Colonic mucosa (tissue), 4 donors: ENCODE results near the gene MYL5. TPM values are rescaled to one million over a fixed set of nuclear protein-coding genes. Genes with fewer than 3 reads are reported as not detected.
"Not testable (repeated sequence)": the region's sequence is repeated elsewhere in the genome, so short reads cannot be mapped to it uniquely, and the experiment has no call there.

Source experiments
- DNase-seq: peaks from one replicate; pipeline ENCODE4 v3.0.0-alpha.2; 2020
- H3K27ac ChIP-seq: fragments of 200-600 bp; one replicate; pipeline ENCODE4 v1.8.0; 2021
- H3K27me3 ChIP-seq: fragments of 200-600 bp; one replicate; pipeline ENCODE4 v1.8.0; 2021
- H3K36me3 ChIP-seq: fragments of 200-600 bp; one replicate; pipeline ENCODE4 v1.8.0; 2021
- H3K4me1 ChIP-seq: fragments of 200-600 bp; one replicate; pipeline ENCODE4 v1.8.0; 2021; ENCODE audit warnings: mild to moderate bottlenecking
- H3K4me3 ChIP-seq: fragments of 200-600 bp; one replicate; pipeline ENCODE4 v1.8.0; 2021
- H3K9ac ChIP-seq, 2 donors: one replicate each; pipeline ENCODE4 v1.7.0; 2013; ENCODE audit warnings: control low read depth in 2 of 2, low read depth in 2 of 2, low read length in 2 of 2
- H3K9me3 ChIP-seq: fragments of 200-600 bp; one replicate; pipeline ENCODE4 v1.8.0; 2021
- CTCF ChIP-seq: fragments of 200-600 bp; IDR thresholded peaks from one replicate; pipeline ENCODE4 v1.8.0; 2022; ENCODE audit warnings: antibody characterized with exemption, mild to moderate bottlenecking
- intact Hi-C: fragments of 100-400 bp; cut with DNase I; formaldehyde crosslinking; loops from one replicate; pipeline ENCODE4 v1.14.1; 2022
- total RNA-seq, 2 donors: library from RNA; stranded (reverse); fragmentation: NEBNext Ultra II Directional in 1 of 2; extraction: Animal tissue kit (Norgen Biotek cat#: 25700) in 1 of 2; gene quantifications; one replicate each; pipeline ENCODE4 v1.2.1, GENCODE V29; 2021
- donor health status: healthy.
- donor health status: DM: no; HTN: no; CAD: no.
- donor health status: DM: no; HTN: no; CAD: no.

Gene MYL5
- total RNA-seq, 2 donors from 2014 or later: 17.3 to 53.6 TPM

DNA sequence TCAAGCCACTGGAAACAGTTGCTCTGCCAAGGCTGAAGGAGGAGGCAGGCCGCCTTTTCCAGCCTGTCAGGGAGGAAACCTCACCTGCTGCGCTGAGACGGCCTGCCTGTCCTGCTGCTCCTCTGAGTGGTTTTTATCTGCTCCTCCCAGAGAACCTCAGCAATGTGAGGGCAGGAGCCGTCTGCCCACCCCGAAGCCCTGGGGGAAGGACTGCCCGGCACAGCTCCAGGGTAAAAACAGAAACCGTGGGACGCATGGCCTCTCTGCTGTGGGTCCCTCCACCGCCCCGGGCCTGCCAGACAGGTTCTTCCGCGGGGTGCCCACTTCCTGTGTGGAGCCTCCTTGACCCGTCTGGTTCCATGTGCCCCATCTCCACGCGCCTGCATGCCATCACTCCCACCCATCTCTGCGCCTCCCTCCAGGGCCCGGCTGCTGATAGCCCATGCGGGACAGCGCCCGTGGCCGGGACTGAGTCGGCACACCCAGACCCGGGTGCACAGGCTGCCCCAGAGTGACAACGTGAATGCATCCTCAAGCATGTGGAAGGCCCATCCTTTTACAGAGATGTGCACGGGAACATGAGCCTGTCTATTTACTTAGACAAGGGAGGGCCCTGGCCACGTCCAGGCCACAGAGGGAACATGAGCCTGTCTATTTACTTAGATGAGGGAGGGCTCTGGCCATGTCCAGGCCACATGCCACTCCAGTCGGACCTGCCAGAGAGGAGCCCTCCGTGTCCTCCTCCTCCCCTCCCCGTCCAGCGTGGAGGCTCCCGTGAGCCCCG lies 18.6 kb downstream of the MYL5 start:
- no peak for DNase-seq
- Histone ChIP-seq H3K27me3 (no peaks in the 10 kb centered on the region), H3K9ac (no peak overlapping the region), H3K27ac (no peak overlapping the region), H3K4me1 (peaks cover 8% of the 10 kb centered on the region), H3K4me3 (no peak overlapping the region), H3K9me3 (no peaks in the 10 kb centered on the region), H3K36me3 (no peaks in the 10 kb centered on the region)
- intact Hi-C loops: no loop called here
- no peak for TF ChIP-seq CTCF

DNA sequence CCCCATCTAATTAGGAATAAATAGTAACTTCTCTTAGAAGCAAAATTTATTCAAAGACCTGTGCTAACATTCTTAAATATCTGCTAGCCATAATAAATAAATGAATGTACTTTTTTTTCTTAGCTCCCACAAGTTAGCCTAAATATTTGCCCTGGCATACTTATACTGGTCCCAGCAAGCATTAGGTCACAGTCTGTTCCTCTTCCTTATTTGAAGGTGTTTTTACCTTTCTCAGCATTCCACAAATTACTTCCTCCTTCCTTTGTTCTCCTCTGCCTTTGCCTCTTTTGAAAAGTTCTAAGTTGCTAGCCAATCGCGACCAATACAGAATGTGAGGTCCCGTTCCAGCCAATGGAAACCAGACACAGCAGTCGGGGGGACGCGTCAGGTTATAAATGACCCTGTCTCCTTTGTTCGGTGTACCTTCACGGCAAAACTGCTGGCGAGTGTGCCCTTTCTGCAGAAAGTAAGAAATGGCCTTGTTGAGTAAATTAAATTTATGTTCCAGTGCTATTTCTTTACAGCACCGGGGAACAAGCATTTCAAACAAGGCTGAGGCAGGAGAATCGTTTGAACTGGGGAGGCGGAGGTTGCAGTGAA lies 20.1 kb downstream of the MYL5 start:
- H3K4me1 ChIP-seq, intact Hi-C loops, DNase-seq, H3K36me3 ChIP-seq, H3K4me3 ChIP-seq, H3K9me3 ChIP-seq, H3K27ac ChIP-seq, H3K9ac ChIP-seq, H3K27me3 ChIP-seq: not testable (repeated sequence)

DNA sequence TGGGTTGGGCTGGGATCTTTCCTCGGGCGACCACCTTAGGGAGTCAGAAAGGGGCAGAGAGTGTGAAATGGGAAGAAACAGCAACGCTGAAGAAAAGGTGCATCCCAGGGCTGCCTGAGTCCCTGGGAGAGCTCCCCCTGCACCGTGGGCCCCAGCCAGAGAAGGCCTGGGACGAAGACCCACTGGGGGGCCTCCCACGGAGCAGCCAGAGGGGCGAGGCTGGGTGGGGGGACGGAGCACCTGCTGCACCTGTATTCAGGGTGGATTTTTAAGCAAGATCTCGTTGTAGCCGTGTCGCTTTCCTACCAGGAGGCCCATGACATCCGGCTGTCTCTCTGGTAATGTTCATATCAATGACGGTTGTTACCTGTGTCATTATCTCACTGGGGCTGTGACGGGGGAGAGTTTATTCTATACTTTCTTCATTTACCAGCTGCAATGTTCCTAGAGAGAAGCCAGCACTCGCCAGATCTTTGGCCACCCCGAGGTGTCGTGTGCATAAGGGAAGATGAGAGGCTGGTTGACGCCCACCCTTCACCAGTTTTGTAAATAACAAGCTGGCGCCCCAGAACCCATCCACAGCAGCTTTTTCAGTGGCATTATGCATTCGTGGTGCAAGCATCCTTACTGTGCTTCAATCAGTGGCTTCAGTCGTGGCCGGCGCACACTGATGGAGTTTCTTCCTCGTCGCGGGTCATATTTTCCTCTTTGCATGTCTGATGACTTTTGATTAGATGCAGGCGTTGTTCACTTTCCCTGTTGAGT lies 25.7 kb downstream of the MYL5 start:
- no peaks in the 10 kb centered on the region for H3K4me1 ChIP-seq
- no peaks in the 10 kb centered on the region for H3K36me3 ChIP-seq
- H3K27me3 ChIP-seq: no peaks in the 10 kb centered on the region
- no peak overlapping the region for H3K4me3 ChIP-seq
- no peak overlapping the region for H3K9ac ChIP-seq
- no peak for TF ChIP-seq CTCF
- no peaks in the 10 kb centered on the region for H3K9me3 ChIP-seq
- intact Hi-C loops: no loop called here
- peak overlapping the region; percentile 15 for H3K27ac ChIP-seq
- DNase-seq: no peak

- no peaks in the 10 kb centered on the region for H3K27me3 ChIP-seq
- no peak overlapping the region for H3K27ac ChIP-seq
- H3K36me3 ChIP-seq: no peaks in the 10 kb centered on the region
- no peaks in the 10 kb centered on the region for H3K9me3 ChIP-seq
- DNase-seq: no peak
- H3K4me3 ChIP-seq: no peak overlapping the region
- no peak for TF ChIP-seq CTCF
- H3K4me1 ChIP-seq: no peaks in the 10 kb centered on the region
- intact Hi-C loops: no loop called here
- no peak overlapping the region for H3K9ac ChIP-seq
Observed at GRCh38 chr4:700587-701264, 26.4 kb downstream of the MYL5 start.

- no peaks in the 10 kb centered on the region for H3K9me3 ChIP-seq
- H3K9ac ChIP-seq: no peak overlapping the region
- H3K27ac ChIP-seq: no peak overlapping the region
- intact Hi-C loops: no loop called here
- H3K4me1 ChIP-seq: no peaks in the 10 kb centered on the region
- H3K36me3 ChIP-seq: no peaks in the 10 kb centered on the region
- no peak for DNase-seq
- H3K27me3 ChIP-seq: no peaks in the 10 kb centered on the region
- no peak for TF ChIP-seq CTCF
- H3K4me3 ChIP-seq: no peak overlapping the region
Observed at GRCh38 chr4:702618-703048, 28.3 kb downstream of the MYL5 start.
